ENCODE data around the gene CNTN1.

The CNTN1 gene

GRCh38 chr12:40970320-40970907, 278.2 kb downstream of the CNTN1 start:
- no peak overlapping the region for H3K27ac Mint-ChIP-seq
- H3K4me3 Mint-ChIP-seq, result no peak overlapping the region

GRCh38 chr12:40971911-40972310, 279.7 kb downstream of the CNTN1 start:
- no peaks in the 10 kb centered on the region for H3K36me3 Mint-ChIP-seq
- no peaks in the 10 kb centered on the region for H3K27me3 Mint-ChIP-seq
- H3K4me3 Mint-ChIP-seq, result no peak overlapping the region
- H3K9me3 Mint-ChIP-seq (ENCODE audit: low read depth), result no peaks in the 10 kb centered on the region
- no peak overlapping the region for H3K27ac Mint-ChIP-seq
- H3K4me1 Mint-ChIP-seq (ENCODE audit: low read depth), result no peaks in the 10 kb centered on the region

More at GRCh38 chr12:40970320-40970907, 278.2 kb downstream of the CNTN1 start:
- no peaks in the 10 kb centered on the region for H3K36me3 Mint-ChIP-seq
- H3K4me1 Mint-ChIP-seq (ENCODE audit: low read depth), result no peaks in the 10 kb centered on the region
- H3K9me3 Mint-ChIP-seq (ENCODE audit: low read depth), result no peaks in the 10 kb centered on the region
- no peaks in the 10 kb centered on the region for H3K27me3 Mint-ChIP-seq

- Mint-ChIP-seq H3K27me3 (no peaks in the 10 kb centered on the region), H3K4me3 (no peak overlapping the region), H3K27ac (no peak overlapping the region), H3K9me3 (ENCODE audit: low read depth) (no peaks in the 10 kb centered on the region), H3K36me3 (no peaks in the 10 kb centered on the region), H3K4me1 (ENCODE audit: low read depth) (no peaks in the 10 kb centered on the region)
These were observed 284.3 kb downstream of the CNTN1 start for GRCh38 chr12:40976546-40976945.

DNA sequence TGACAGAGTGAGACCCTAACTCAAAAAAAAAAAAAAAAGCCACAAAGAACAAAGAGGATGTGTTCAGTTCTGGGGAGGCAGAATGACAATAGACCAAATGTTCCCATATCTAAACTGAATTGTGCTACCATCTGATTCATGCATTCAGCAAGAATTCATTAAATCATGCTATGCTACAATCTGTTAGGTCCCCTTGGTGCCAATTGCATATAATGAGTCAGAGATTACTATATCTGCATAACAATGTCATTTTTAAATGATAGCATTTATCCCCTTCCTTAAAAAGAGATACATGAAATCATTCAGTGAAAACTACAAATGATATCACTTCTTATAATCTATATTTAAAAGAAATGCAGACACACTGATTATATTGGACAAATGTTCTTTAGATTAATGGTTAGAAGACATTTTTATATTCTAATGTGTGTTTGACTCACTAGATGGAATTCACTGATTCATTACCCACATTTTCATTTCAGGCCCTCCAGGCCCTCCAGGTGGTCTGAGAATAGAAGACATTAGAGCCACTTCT, 288.3 kb downstream of the CNTN1 start:
- H3K4me3 Mint-ChIP-seq, result no peak overlapping the region
- H3K4me1 Mint-ChIP-seq (ENCODE audit: low read depth), result no peaks in the 10 kb centered on the region
- H3K27me3 Mint-ChIP-seq, result no peaks in the 10 kb centered on the region
- no peak overlapping the region for H3K27ac Mint-ChIP-seq
- no peaks in the 10 kb centered on the region for H3K36me3 Mint-ChIP-seq
- peaks cover 4% of the 10 kb centered on the region for H3K9me3 Mint-ChIP-seq (ENCODE audit: low read depth)

GRCh38 chr12:40986001-40986400, 293.8 kb downstream of the CNTN1 start:
- H3K36me3 Mint-ChIP-seq, result no peaks in the 10 kb centered on the region
- no peaks in the 10 kb centered on the region for H3K27me3 Mint-ChIP-seq

GRCh38 chr12:40988355-40988754, 296.1 kb downstream of the CNTN1 start:
- Mint-ChIP-seq H3K4me3 (no peak overlapping the region), H3K4me1 (ENCODE audit: low read depth) (no peaks in the 10 kb centered on the region), H3K9me3 (ENCODE audit: low read depth) (peaks cover 9% of the 10 kb centered on the region), H3K27me3 (no peaks in the 10 kb centered on the region), H3K36me3 (no peaks in the 10 kb centered on the region), H3K27ac (no peak overlapping the region)

More at GRCh38 chr12:40986001-40986400, 293.8 kb downstream of the CNTN1 start:
- H3K4me1 Mint-ChIP-seq (ENCODE audit: low read depth), result no peaks in the 10 kb centered on the region
- H3K9me3 Mint-ChIP-seq (ENCODE audit: low read depth), result peaks cover 9% of the 10 kb centered on the region
- no peak overlapping the region for H3K27ac Mint-ChIP-seq
- H3K4me3 Mint-ChIP-seq, result no peak overlapping the region

GRCh38 chr12:40988824-40989223, 296.6 kb downstream of the CNTN1 start:
- Mint-ChIP-seq H3K4me3 (no peak overlapping the region), H3K27me3 (no peaks in the 10 kb centered on the region), H3K27ac (no peak overlapping the region), H3K36me3 (no peaks in the 10 kb centered on the region), H3K9me3 (ENCODE audit: low read depth) (peaks cover 9% of the 10 kb centered on the region), H3K4me1 (ENCODE audit: low read depth) (no peaks in the 10 kb centered on the region)

DNA sequence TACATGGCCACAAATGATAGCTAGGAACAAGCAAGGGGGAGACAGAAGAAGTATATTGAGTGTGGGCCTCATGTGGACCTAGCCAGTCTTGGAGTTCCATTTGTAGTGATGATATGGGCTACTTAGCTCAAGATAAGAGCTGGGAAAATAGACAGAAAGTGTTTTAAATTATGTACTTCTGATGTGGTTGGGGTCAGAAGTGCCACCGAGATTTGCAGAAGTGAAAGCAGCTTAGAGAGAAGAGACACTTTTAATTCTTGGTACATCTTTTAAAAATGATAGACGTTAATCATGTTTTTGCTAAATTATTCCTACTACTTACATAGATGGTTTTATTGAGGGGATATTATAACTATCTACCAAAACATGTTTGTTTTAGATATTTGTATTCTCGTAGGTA, 297.5 kb downstream of the CNTN1 start:
- Mint-ChIP-seq H3K4me1 (ENCODE audit: low read depth) (no peaks in the 10 kb centered on the region), H3K9me3 (ENCODE audit: low read depth) (peaks cover 9% of the 10 kb centered on the region), H3K27me3 (no peaks in the 10 kb centered on the region), H3K4me3 (no peak overlapping the region), H3K36me3 (no peaks in the 10 kb centered on the region), H3K27ac (no peak overlapping the region)

- H3K4me1 Mint-ChIP-seq (ENCODE audit: low read depth), result no peaks in the 10 kb centered on the region
- no peak overlapping the region for H3K4me3 Mint-ChIP-seq
These were observed 299.9 kb downstream of the CNTN1 start for GRCh38 chr12:40992158-40992557.

GRCh38 chr12:40992674-40993073, 300.4 kb downstream of the CNTN1 start:
- H3K27ac Mint-ChIP-seq, result no peak overlapping the region
- no peaks in the 10 kb centered on the region for H3K36me3 Mint-ChIP-seq
- no peaks in the 10 kb centered on the region for H3K9me3 Mint-ChIP-seq (ENCODE audit: low read depth)
- H3K4me3 Mint-ChIP-seq, result no peak overlapping the region
- H3K4me1 Mint-ChIP-seq (ENCODE audit: low read depth), result no peaks in the 10 kb centered on the region
- H3K27me3 Mint-ChIP-seq, result no peaks in the 10 kb centered on the region

More at GRCh38 chr12:40992158-40992557, 299.9 kb downstream of the CNTN1 start:
- Mint-ChIP-seq H3K27me3 (no peaks in the 10 kb centered on the region), H3K27ac (no peak overlapping the region), H3K9me3 (ENCODE audit: low read depth) (no peaks in the 10 kb centered on the region), H3K36me3 (no peaks in the 10 kb centered on the region)

GRCh38 chr12:40993158-40993557, 300.9 kb downstream of the CNTN1 start:
- Mint-ChIP-seq H3K27me3 (no peaks in the 10 kb centered on the region), H3K27ac (no peak overlapping the region), H3K4me1 (ENCODE audit: low read depth) (no peaks in the 10 kb centered on the region), H3K36me3 (no peaks in the 10 kb centered on the region), H3K9me3 (ENCODE audit: low read depth) (no peaks in the 10 kb centered on the region), H3K4me3 (no peak overlapping the region)

DNA sequence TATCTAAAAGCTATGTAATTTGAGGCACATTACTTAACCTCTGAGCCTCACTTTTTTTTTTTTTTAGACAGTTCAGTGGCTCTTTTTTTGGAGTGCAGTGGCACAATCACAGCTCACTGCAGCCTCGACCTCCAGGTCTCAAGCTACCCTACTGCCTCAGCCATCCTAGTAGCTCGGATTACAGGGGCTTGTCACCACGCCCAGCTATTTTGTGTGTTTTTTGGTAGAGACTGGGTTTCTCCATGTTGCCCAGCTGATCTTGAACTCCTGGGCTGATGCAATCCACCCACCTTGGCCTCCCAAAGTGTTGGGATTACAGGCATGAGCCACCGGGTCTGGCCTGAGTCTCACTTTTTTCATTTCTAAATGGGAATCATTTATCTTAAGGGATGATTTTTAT, 303.9 kb downstream of the CNTN1 start:
- Mint-ChIP-seq H3K9me3 (ENCODE audit: low read depth) (peaks cover 1% of the 10 kb centered on the region), H3K27ac (no peak overlapping the region), H3K36me3 (no peaks in the 10 kb centered on the region), H3K4me3 (no peak overlapping the region), H3K27me3 (no peaks in the 10 kb centered on the region), H3K4me1 (ENCODE audit: low read depth) (no peaks in the 10 kb centered on the region)

DNA sequence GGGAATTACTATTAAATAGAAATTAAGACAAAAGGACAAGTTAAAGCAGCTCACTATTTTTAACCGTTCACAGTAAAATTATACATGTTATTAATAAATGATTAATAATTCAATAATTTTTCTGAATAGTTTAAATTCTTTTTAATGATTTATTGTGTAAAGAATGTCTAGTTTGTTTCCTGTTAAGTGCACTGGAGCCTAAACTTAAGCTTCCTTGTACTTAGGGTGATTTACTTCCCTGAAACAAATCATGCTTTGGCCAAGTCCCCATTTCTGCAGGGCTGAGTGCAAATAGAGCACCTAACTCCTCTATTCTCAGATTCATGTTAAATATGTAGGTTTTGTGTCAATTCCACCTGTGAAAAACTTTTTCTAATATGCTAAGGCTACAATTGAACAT, 307.0 kb downstream of the CNTN1 start:
- no peaks in the 10 kb centered on the region for H3K36me3 Mint-ChIP-seq
- H3K27me3 Mint-ChIP-seq, result no peaks in the 10 kb centered on the region
- H3K4me3 Mint-ChIP-seq, result no peak overlapping the region
- peaks cover 15% of the 10 kb centered on the region for H3K9me3 Mint-ChIP-seq (ENCODE audit: low read depth)
- H3K27ac Mint-ChIP-seq, result no peak overlapping the region
- H3K4me1 Mint-ChIP-seq (ENCODE audit: low read depth), result no peaks in the 10 kb centered on the region

- H3K27ac Mint-ChIP-seq, result no peak overlapping the region
- no peak overlapping the region for H3K4me3 Mint-ChIP-seq
- peaks cover 1% of the 10 kb centered on the region for H3K27me3 Mint-ChIP-seq
- H3K36me3 Mint-ChIP-seq, result no peaks in the 10 kb centered on the region
- peaks cover 31% of the 10 kb centered on the region for H3K9me3 Mint-ChIP-seq (ENCODE audit: low read depth)
- H3K4me1 Mint-ChIP-seq (ENCODE audit: low read depth), result no peaks in the 10 kb centered on the region
These were observed 316.2 kb downstream of the CNTN1 start for GRCh38 chr12:41008472-41008871.

- Mint-ChIP-seq H3K27me3 (no peaks in the 10 kb centered on the region), H3K4me3 (no peak overlapping the region), H3K4me1 (ENCODE audit: low read depth) (no peaks in the 10 kb centered on the region)
These were observed 319.7 kb downstream of the CNTN1 start for GRCh38 chr12:41011939-41012338.

More at GRCh38 chr12:41011939-41012338, 319.7 kb downstream of the CNTN1 start:
- no peak overlapping the region for H3K27ac Mint-ChIP-seq
- H3K36me3 Mint-ChIP-seq, result no peaks in the 10 kb centered on the region
- peaks cover 10% of the 10 kb centered on the region for H3K9me3 Mint-ChIP-seq (ENCODE audit: low read depth)
